OCI-M1 (cell line): ENCODE data around the gene HIP1.
"Not testable (repeated sequence)": the region's sequence is repeated elsewhere in the genome, so short reads cannot be mapped to it uniquely, and the experiment has no call there.

Source experiments
- DNase-seq: peaks from one replicate; lab custom pipeline; 2025; lab: John Stamatoyannopoulos, UW

Gene HIP1

DNA sequence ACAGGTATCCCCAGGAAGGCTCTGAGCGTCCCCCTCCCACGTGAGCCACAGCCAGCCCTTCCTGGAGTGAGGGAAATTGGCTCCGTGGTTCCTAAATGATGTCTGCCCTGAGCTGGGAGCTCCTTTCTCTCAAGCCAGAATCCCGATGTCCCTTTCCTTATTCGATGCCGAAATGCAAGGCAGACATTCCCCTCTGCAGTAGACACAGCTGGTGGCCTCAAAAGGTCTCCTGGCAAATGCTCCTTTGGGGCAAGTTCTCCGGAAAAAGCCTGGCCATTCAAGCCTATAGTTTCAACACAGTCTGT is 98.9 kb downstream of the HIP1 start:
- no peak for DNase-seq

DNA sequence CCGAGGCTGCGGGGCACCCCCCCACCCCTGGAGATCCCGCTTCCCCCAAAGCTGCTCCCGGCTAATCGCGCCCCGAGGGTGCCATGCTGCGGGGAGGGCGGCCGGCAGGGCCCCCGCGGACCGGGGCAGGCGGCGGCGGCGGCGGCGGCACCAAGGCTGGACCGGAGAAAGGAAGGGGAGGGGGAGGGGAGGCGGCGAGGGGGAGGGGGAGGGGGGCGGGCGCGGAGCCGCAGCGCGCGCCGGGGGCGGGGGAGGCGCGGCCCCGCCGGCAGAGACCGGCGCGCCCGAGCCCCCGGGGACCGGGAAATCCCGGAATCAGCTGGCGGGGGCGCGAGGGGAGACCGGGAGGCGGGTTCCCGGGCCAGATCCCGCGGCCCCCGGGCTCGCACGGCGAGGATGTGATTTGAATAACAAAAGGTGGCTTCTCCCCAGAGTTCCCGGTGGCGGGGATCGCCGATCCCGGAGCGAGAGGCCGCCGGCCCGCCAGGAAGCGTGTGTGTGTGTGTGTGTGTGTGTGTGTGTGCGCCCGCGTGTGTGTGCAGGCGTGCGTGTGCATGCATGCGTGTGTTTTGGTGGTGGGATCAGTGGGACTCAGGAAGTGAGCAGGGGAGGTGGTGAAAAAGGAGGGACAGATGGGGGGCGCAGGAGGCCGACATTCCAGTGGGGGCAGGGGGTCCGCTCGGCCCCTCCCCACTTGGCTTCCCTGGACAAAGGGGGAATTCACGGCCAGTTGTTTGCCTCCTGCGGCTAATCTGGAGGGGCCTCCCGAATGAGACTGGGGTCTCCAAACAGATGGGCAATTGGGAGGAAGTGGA is 99.5 kb downstream of the HIP1 start:
- peak; percentile 45 for DNase-seq

DNA sequence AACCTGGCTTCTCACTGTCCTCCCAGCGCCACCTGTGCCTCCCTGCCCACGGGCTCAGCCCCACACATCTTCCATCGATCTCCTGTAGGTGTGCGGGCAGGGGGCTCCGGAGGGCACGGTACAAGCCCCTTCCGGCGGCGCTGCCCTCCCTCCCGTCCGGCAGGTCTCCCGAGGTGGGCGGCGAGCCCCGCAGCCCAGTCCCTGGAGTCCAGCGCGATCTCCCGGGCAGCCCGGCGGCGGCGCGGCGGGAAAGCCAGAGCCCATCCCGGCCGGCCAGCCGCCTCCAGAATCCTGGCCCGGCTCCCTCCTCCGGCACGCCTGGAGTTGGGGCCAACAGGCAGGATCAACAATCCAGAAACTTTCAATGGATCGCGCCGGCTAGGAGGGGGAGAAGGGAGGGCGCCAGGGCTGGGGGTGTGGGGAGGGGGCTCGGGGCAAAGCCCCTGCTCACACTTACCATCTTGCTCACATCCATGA is 100.1 kb downstream of the HIP1 start:
- DNase-seq, result no peak

DNA sequence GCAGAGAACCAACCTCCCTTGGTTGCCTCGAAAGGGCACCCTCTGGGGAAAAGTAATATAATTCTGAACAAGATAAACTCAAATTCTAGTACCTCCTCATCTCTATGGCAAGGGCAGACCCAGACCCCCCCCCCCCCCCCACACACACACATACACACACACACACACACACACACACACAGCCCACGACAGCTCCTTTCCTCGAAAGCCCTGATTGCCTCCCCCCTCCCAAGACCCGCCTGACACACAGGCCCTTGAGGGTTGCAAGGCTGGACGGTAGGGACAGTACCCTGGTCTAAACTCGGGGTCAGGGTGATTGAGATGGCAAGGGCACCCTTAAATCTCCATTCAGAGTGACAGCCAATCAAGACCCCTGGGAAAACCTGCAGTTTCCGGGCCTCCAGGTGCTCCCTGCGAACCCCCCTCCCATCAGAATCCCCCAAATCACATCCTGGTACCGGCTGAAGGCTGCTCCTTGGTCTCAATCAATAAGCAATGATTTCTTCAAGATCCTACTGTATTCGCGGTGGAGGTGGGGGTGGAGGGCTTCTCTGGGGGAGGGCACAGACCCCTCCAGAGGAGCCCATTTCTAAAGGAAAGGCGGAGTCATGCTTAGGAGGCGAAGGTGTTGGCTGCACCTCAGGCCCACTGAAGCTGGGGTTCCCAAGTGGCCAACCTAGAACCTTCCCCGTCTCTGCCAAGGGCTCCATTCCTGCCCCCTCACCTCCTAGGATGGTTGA is 100.7 kb downstream of the HIP1 start:
- no peak for DNase-seq

DNA sequence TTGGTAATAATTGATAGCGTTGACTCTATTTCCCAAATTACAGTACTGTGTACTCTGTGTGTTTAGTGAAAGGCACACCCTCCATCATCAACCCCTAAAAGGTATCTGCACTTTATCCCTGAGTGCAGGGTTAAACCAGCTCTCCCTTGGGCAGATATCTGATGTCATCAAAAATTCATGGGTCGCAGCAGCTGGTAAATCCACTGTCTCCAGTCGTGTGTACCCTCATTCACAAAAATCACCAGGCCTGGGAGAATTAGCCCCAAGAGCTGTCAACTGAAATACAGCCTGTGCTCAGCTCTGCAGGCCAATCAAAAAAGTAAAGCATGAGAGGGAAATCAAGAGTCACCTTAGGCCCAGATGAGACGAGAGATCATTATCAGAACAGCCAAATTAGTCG is 103.7 kb downstream of the HIP1 start:
- DNase-seq, result no peak

DNA sequence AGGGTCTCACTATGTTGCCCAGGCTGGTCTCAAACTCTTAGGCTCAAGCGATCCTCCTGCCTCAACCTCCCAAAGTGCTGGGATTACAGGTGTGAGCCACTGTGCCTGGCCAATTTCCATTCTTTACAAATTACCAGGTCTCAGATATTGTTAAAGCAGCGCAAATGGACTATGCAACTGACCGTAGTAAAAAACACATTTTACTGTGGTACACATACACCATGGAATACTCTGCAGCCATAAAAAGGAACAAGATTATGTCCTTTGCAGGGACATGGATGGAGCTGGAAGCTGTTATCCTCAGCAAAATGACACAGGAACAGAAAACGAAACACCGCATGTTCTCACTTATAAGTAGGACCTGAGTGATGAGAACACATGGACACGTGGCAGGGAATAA is 106.2 kb downstream of the HIP1 start:
- not testable (repeated sequence) for DNase-seq

DNA sequence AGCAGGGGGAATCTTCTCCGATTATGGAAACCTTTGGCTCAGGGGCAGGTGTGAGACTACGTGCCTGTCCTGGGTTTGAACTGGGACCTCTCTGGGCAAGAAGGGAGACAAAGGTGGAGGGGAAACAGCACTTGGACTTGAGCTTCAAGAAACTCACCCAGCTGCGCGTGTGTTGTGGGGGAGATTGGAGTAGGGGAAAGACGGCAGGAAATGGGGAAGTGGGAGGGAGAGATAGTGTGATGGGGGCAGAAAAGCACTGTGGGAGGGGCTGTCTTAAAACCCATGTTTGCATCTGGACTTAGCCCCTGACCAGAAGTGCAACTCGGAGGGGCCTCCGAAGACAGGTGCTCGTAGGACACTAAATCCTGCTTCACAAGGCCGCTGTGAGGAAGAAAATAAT is 107.0 kb downstream of the HIP1 start:
- peak; percentile 63 for DNase-seq

DNA sequence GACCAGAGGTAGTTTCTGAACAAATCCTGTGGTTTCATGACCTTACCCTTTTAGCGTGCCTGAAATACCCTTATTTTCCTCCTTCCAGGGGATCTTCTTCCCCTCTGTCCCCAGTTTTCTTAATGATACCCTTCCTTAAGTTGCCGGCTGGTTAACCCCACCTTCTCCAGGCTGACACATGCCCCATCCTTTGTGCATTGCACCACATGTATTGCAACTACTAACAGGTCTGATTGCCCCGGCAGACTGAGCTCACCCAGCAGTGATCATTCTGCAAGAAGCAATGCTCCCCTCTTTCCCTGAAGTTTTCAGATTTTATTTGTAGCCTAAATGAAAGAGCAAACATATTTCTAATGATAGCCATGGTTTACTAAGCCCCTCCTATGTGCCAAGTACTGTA is 108.2 kb downstream of the HIP1 start:
- DNase-seq, result no peak

DNA sequence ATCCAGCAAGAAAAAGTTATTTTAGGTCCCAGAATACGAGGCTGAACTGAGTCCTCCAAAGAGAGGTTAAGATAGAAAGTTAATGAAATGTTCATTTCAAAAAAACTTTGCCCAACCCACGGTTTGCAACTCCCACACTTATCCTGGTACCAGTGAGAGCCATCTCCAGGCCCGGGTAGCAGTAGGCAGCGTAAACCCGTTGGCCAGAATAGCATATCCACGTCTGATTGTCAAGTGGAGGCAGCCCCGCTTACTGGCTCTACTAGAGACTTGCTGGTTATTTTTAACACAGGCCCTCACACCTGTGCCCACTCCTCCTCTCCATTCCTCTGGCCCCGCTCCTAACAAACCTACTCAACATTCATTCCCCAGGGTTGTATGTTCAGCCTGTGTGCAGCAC is 109.7 kb downstream of the HIP1 start:
- DNase-seq, result no peak

DNA sequence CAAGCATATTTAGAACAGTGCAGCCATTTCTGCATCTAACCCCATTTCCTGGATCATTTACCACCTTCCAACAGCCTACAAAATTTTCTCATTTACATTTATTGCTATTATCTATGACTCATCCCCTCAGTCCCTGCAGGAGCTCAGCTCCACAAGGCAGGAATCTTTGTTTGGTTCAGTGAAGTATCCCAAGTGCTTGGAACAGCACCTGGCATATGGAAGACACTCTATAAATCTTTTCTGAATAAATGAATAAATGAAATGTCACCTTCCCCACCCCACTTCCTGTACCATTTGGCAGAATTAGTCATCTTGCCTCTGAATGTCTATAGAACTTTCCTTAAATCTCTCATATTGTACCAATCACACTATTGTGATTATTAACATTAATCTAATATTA is 110.7 kb downstream of the HIP1 start:
- no peak for DNase-seq

DNA sequence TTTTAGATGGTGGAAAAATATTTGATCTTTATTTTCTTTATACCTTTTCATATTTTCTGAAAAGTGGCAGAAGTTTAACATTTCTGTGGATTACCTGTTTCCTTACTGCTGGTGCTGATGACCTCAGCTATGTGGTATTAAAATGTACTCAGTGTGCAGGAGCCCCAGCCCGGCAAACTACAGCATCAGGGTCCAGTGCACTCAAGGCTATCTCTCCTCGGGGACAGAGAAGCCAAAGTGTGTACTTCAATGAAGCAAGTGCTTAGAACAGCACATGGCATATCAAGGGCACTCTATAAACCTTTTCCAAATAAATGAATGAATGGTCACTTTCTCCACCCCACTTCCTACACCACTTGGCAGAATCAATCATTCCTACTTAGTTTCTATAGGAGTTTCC is 111.8 kb downstream of the HIP1 start:
- no peak for DNase-seq

DNA sequence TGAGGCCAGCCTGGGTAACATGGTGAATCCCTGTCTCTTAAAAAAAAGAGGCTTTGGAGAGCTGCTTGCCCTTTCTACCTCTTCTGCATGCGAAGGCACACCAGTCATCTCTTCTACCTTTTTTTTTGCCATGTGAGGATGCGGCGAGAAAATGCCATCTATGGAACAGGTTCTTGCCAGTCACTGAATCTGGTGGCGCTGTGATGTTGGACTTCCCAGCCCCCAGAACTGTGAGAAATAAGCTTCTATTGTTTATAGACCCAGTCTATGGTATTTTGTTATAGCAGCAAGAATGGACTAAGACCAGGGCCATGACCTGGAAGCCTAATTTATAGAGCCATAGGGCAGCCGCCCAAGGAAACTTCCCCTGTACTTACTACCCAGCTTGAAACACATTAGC is 112.9 kb downstream of the HIP1 start:
- no peak for DNase-seq

DNA sequence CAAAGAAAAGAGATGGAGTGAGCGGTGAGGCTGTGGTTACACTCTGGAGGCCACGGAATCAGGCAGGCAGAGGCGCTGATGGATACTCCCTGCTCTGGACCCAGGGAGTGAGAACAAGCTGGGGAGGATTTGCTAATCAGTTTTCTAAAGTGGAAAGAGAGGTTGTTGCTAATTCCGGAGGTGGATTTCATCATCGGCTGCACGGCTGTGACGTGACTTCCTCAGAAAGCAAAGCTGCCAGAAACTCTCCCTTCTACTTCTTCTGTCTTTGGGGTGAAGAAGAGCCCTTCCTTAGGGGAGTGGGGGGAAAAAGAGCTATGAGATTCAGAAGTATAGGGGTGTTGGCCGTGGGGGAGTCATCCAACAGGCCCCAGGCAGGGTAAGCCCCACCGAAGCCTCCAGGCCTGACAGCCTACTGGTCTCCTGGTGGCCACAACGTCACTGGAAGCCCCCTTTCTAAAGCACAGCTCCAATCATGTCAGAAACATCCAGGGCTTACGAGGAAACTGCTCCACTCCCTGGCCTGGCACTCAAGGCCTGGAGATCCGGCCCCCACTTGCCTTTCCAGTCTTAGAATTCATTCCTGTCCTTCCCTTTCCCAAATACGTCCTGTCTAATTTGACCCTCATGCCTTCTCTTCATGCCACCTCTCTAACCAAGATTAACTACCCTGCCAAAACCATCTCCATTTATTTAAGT is 114.5 kb downstream of the HIP1 start:
- DNase-seq, result peak; percentile 79

DNA sequence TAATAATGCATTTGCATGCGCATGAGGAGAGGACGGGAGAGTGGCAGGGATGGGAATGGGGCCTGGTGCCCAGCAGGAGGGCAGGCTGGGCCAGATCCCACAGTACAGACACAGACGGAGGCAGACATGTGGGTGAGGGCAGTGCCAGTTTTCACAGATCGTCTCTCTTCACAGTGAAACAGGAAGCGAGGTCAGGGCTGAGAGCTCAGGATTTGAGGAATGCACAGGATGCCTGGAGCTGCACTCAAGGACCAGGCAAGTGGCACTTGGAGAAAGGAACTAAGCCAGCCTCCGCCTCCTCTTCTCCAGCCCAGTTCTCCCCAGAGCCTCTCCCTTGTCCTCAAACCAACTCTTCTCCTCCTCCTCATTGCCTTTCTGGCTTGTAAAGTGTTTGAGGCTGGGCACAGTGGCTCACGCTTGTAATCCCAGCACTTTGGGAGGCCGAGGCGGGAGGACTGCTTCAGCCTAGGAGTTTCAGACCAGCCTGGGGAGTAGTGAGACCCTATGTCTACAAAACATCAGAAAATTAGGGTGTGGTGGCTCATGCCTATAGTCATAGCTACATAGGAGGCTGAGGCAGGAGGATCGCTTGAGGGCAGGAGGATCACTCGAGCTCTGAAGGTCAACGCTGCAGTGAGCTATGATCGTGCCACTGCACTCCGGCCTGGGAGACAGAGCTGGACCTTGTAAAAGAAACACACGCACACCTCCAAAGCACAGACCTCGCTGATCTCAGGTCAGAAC is 115.2 kb downstream of the HIP1 start:
- DNase-seq, result no peak

DNA sequence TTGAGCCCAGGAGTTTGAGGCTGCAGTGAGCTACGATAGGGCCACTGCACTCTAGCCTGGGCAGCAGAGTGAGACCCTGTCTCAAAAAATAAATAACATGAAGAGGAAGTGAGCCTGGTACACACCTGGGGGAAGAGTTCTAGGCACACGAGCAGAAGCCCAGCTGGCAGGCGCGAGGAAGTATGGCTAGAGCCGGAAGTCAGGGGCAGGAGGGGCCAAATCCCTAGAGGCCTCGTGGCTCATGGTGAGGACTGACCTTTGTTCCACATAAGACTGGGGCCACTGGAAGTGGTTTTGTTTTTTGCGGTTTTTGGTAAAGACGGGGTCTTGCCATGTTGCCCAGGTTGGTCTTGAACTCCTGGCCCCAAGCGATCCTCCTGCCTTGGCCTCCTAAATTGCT is 117.6 kb downstream of the HIP1 start:
- no peak for DNase-seq

DNA sequence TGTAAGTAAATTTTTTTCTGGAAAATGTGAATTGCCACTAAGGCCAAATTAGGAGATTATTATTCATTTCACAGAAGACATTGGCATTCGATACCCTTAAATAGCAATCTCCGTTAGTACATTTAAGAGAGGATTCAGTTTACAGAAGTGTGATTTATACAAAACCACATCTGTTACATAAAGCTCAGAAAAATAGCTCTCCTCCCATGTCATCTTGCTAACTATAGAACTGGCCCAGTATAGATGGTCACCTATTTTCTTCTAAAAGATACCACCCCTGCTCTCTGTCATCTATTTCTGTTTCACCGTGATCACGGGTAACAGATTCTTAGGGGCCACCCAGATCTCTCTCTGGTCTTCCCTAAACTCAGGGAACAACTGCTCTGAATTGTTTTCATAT is 119.1 kb downstream of the HIP1 start:
- no peak for DNase-seq

DNA sequence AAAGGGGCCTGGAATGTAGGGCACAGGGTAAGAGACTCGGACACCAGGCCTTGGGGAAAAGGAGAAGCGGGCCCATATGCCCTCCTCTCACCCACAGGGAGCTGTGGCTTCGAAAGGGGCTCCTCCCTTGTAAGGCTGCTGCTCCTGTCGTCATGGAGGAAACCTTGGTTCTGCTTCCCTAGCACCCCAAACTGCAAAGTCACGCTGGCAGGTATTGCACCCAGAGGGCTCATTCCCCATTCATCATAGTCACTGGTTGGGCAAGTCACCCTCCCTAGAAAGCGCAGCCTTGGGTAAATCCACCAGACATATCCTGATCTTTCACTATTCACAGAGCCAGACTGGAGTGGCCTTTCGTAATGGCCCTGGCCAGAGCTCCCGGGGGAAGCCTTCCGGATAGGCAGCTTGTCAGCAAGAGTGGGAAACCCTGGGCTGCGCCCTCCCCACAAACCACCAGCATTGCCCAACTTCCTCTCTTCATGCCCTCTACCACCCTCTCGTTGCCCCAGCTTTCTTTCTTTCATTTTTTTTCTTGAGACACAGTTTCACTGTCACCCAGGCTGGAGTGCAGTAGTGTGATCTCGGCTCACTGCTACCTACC is 121.0 kb downstream of the HIP1 start:
- peak; percentile 87 for DNase-seq

DNA sequence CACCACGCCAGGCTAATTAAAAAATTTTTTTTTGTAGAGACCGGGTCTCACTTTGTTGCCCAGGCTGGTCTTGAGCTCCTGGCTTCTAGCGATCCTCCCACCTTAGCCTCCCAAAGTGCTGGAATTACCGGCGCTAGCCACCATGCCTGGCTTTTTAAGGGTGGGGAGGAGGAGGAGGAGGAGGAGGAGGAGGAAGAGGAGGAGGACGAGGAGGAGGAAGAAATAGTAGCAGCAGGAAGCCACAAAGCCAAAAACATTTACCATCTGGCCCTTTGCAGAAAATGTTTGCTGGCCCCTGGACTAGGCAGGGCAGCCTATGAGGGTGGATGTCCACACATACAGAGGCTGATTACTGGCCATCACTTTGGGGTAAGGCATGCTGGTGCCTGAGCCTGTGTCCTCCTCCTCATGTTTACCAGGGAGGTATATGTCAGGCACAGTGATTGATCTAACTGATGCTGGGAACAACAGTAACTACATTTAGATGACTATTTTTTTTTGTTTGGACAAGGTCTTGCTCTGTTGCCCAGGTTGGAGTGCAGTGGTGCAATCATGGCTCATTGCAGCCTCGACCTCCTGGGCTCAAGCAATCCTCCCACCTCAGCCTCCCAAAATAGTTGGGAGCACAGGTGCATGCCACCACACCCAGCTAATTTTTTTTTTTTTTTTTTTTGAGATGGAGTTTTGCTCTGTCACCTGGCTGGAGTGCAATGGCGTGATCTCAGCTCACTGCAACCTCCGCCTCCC is 122.1 kb downstream of the HIP1 start:
- no peak for DNase-seq

DNA sequence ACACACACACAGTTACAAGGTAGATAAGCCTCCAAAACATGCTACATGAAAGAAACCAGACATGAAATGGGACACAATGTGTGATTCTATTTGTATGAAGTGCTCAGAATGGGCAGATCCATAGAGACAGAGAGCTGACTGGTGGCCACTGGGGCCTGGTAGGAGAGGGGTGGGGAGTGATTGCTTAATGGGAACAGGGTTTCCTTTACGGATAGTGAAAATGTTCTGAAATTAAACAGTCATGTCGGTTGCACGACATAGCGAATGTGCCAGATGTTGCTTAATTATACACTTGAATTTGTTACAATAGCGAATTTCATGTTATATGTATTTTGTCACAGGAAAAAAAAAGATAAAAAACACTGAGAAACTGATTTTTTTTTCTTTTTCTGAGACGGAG is 124.3 kb downstream of the HIP1 start:
- no peak for DNase-seq

DNA sequence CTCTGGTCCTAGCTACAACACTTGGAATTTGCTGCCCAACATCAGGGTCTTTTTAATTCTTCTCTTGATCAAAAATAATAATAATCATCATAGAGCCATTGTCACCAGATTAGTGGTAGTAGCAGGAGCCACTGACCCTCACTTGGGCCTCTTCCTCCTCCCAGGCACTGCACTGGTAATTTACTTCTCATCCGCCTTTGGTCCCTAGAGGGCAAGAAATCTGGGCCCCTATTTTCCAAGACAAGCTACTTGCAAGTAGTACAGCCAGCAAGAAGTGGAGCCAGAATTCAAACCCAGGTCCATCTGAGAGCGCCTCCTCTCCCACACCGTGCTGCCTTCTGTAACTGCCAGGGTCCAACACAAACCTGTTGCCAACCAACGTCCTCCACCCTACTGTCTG is 125.4 kb downstream of the HIP1 start:
- DNase-seq, result no peak

DNA sequence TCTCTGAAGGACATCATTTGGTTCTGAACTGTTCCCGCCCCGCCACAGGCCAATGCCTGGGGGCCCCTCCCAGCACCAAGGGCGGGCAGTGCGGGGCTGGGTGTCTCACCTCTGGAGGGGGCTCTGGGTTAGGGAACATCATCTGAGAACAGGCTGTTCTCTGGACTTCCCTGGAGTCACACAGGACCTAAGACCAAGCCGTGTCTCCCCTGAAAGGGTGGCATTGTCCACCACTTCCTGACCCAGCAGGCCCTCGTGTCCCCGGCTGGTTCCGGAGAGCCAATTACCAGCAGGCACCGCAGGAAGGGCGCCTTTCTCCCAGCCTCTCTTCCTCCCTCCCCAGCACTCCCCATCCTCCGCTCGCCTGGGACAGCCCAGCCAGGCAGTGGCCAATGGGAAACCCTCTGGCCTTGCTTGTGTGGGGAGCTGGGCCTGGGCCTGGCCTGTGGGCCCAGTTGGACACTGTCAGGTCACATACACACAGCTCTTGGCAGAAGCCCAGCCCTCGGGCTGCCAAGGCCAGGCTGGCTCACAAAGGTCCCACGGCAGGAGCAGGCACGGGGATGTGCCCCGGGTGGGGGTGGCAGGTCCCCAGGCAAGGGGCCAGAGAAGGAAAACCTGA is 127.1 kb downstream of the HIP1 start:
- DNase-seq, result no peak
